Endodermal cell (in vitro differentiated cells): ENCODE results near the gene GNB3. TPM values are rescaled to one million over a fixed set of nuclear protein-coding genes. Genes with fewer than 3 reads are reported as not detected.

Source experiments
- DNase-seq: peaks from one replicate; pipeline ENCODE4 v3.0.0-alpha.2; 2017
- H3K27ac ChIP-seq: 2 replicates; pipeline ENCODE4 v1.5.1; 2013; ENCODE audit warnings: mild to moderate bottlenecking, low read depth, low read length, moderate library complexity
- H3K27me3 ChIP-seq: 2 replicates; pipeline ENCODE4 v1.6.1; 2013; ENCODE audit warnings: mild to moderate bottlenecking, low read length, moderate library complexity; ENCODE audit not compliant: insufficient read depth, control insufficient read depth, poor library complexity, severe bottlenecking
- H3K36me3 ChIP-seq: 2 replicates; pipeline ENCODE4 v1.7.0; 2013; ENCODE audit warnings: mild to moderate bottlenecking, low read length, moderate library complexity; ENCODE audit not compliant: control insufficient read depth, insufficient read depth
- H3K4me1 ChIP-seq: one replicate; pipeline ENCODE4 v1.7.0; 2013; ENCODE audit warnings: low read length; ENCODE audit not compliant: control insufficient read depth, insufficient read depth
- H3K4me3 ChIP-seq: 2 replicates; pipeline ENCODE4 v1.5.1; 2013; ENCODE audit warnings: mild to moderate bottlenecking, low read length, moderate library complexity
- H3K9ac ChIP-seq: 2 replicates; pipeline ENCODE4 v1.6.1; 2013; ENCODE audit warnings: mild to moderate bottlenecking, low read length, moderate library complexity; ENCODE audit not compliant: poor library complexity, severe bottlenecking; ENCODE audit errors: extremely low read depth
- H3K9me3 ChIP-seq: 2 replicates; pipeline ENCODE4 v1.6.1; 2013; ENCODE audit warnings: mild to moderate bottlenecking, low read length, moderate library complexity; ENCODE audit not compliant: control insufficient read depth
- H3K27ac Mint-ChIP-seq: 2 replicates; pipeline ENCODE4 v1.8.0; 2020; ENCODE audit warnings: mixed read lengths
- H3K27me3 Mint-ChIP-seq: 2 replicates; pipeline ENCODE4 v1.8.0; 2021; ENCODE audit warnings: mild to moderate bottlenecking, mixed read lengths; ENCODE audit not compliant: insufficient read depth
- H3K36me3 Mint-ChIP-seq: 2 replicates; pipeline ENCODE4 v1.8.0; 2020; ENCODE audit warnings: low read depth, mixed read lengths
- H3K4me1 Mint-ChIP-seq: 2 replicates; pipeline ENCODE4 v1.8.0; 2020; ENCODE audit warnings: mixed read lengths
- H3K4me3 Mint-ChIP-seq: 2 replicates; pipeline ENCODE4 v1.8.0; 2020; ENCODE audit warnings: mild to moderate bottlenecking, moderate library complexity, mixed read lengths
- H3K9me3 Mint-ChIP-seq: 2 replicates; pipeline ENCODE4 v1.8.0; 2020; ENCODE audit warnings: mild to moderate bottlenecking, mixed read lengths
- WGBS, 2 experiments: methylation state at CpG; one replicate each; pipeline versions ENCODE4 v1.1.5 to v1.1.7; 2013; ENCODE audit warnings: missing lambda C conversion rate in 2 of 2, mixed read lengths in 1 of 2; ENCODE audit not compliant: insufficient coverage in 1 of 2, insufficient read length in 1 of 2; 5-methylcytosine and 5-hydroxymethylcytosine counted together
- total RNA-seq, 2 donors: library from RNA; stranded (reverse); fragmentation: NEBNext Ultra II Directional in 1 of 2; extraction: Animal tissue kit (Norgen Biotek cat#: 25700) in 1 of 2; gene quantifications; 2 replicates in 1 of 2; 3 replicates in 1 of 2; pipeline ENCODE4 v1.2.1, GENCODE V29; 2021
- TF ChIP-seq, protein P1 (sequence below): fragments of 200-600 bp; sonication (generic); conservative IDR thresholded peaks from 2 replicates; pipeline ENCODE4 v1.5.0; 2021; ENCODE audit warnings: antibody characterized with exemption, mild to moderate bottlenecking

The GNB3 gene
- total RNA-seq, 2 donors from 2014 or later: 10.0 to 17.1 TPM

DNA sequence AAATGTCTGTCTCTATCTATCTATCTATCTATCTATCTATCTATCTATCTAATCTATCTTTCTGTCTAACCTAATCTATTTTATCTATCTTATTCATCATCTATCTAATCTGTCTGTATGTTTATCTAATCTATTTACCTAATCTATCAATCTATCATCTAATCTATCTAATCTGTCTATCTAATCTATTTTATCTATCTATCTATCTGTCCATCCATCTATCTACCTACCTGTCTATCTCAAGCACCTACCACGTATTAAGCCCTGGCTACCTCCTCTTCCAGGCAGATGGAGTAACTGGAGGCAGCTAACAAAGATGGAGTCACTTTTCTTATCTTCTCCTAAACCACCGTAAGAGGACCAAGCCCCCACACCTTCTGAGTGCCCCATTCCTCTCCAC is 45.6 kb upstream of the GNB3 start:
- Mint-ChIP-seq H3K4me3 (no peak overlapping the region), H3K36me3 (no peaks in the 10 kb centered on the region), H3K27ac (no peak overlapping the region), H3K9me3 (peaks cover 3% of the 10 kb centered on the region), H3K4me1 (peaks cover 30% of the 10 kb centered on the region), H3K27me3 (peaks cover 78% of the 10 kb centered on the region)
- WGBS, 2 experiments: 72% methylated on average over 2 of the region's 2 CpGs; no CpG with 5 or more reads in 1 of the 2 experiments
- Histone ChIP-seq H3K27me3 (peaks cover 23% of the 10 kb centered on the region), H3K4me1 (no peaks in the 10 kb centered on the region), H3K4me3 (no peak overlapping the region), H3K27ac (no peak overlapping the region), H3K9me3 (no peaks in the 10 kb centered on the region), H3K9ac (no peak overlapping the region), H3K36me3 (no peaks in the 10 kb centered on the region)
- no peak for DNase-seq
- TF ChIP-seq, protein P1, sequence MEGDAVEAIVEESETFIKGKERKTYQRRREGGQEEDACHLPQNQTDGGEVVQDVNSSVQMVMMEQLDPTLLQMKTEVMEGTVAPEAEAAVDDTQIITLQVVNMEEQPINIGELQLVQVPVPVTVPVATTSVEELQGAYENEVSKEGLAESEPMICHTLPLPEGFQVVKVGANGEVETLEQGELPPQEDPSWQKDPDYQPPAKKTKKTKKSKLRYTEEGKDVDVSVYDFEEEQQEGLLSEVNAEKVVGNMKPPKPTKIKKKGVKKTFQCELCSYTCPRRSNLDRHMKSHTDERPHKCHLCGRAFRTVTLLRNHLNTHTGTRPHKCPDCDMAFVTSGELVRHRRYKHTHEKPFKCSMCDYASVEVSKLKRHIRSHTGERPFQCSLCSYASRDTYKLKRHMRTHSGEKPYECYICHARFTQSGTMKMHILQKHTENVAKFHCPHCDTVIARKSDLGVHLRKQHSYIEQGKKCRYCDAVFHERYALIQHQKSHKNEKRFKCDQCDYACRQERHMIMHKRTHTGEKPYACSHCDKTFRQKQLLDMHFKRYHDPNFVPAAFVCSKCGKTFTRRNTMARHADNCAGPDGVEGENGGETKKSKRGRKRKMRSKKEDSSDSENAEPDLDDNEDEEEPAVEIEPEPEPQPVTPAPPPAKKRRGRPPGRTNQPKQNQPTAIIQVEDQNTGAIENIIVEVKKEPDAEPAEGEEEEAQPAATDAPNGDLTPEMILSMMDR: no peak

DNA sequence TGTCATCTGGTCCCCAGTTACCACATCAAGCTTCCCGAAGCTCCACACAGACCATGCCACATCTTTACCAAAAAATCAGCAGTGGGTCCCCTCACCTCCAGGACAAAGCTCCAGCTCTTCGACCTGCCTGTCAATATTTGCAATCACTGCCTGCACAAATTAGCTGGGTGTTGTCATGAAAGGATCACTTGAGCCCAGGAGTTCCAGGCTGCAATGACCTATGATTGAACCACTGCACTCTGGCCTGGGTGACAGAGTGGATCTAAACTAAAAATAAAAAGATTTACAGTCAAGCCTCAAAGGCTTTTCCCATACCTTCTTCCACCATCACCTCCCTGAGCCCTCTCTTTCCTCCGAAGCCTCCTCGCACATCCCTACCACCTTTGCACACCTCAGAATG is 44.1 kb upstream of the GNB3 start:
- H3K27me3 Mint-ChIP-seq: peaks cover 69% of the 10 kb centered on the region
- no peaks in the 10 kb centered on the region for H3K36me3 ChIP-seq
- WGBS, 2 experiments: 92 to 100% methylated on average over 2 to 4 of the region's 4 CpGs
- H3K9me3 Mint-ChIP-seq: peaks cover 3% of the 10 kb centered on the region
- H3K4me3 ChIP-seq: no peak overlapping the region
- H3K4me1 Mint-ChIP-seq: peaks cover 30% of the 10 kb centered on the region
- no peak for DNase-seq
- TF ChIP-seq, protein P1: no peak
- H3K4me1 ChIP-seq: no peaks in the 10 kb centered on the region
- no peaks in the 10 kb centered on the region for H3K36me3 Mint-ChIP-seq
- H3K27ac Mint-ChIP-seq: no peak overlapping the region
- H3K27ac ChIP-seq: no peak overlapping the region
- H3K9ac ChIP-seq: no peak overlapping the region
- H3K4me3 Mint-ChIP-seq: no peak overlapping the region
- no peaks in the 10 kb centered on the region for H3K9me3 ChIP-seq
- H3K27me3 ChIP-seq: peaks cover 14% of the 10 kb centered on the region

DNA sequence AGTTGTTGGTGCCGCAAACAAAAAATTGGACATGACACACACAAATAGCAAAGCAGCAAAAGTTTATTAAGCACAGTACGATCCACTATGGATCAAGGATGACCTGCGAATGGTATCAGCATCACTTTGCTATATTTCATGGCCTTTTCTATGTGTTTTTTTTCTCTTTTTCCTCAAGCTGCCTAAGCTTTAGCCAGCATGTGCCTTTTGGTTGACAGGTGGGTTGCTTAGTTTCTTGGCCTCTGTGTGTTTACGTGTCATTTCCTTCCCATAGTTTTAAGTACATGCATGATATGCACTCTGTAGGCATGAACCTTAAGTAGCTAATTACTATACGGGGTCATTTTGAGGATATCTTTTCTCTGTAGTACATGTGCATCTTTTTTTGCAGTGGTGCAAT is 41.6 kb upstream of the GNB3 start:
- no peaks in the 10 kb centered on the region for H3K36me3 Mint-ChIP-seq
- Histone ChIP-seq H3K27me3 (no peaks in the 10 kb centered on the region), H3K36me3 (no peaks in the 10 kb centered on the region), H3K4me1 (no peaks in the 10 kb centered on the region), H3K27ac (no peak overlapping the region), H3K4me3 (no peak overlapping the region), H3K9ac (no peak overlapping the region), H3K9me3 (no peaks in the 10 kb centered on the region)
- WGBS, 2 experiments: 90% methylated on average over 5 of the region's 5 CpGs
- H3K27me3 Mint-ChIP-seq: peaks cover 49% of the 10 kb centered on the region
- TF ChIP-seq, protein P1: no peak
- no peak overlapping the region for H3K27ac Mint-ChIP-seq
- H3K9me3 Mint-ChIP-seq: peaks cover 8% of the 10 kb centered on the region
- H3K4me3 Mint-ChIP-seq: no peak overlapping the region
- peaks cover 24% of the 10 kb centered on the region for H3K4me1 Mint-ChIP-seq
- no peak for DNase-seq
